Astrocyte of the cerebellum (primary cell): ENCODE data around the gene LASP1.

Experiments
- DNase-seq: peaks from one replicate; pipeline ENCODE4 v3.0.0-alpha.2; 2011; ENCODE audit warnings: low read depth
- H3K4me3 ChIP-seq: 2 replicates; pipeline ENCODE4 v1.5.1; 2011; ENCODE audit warnings: mild to moderate bottlenecking, low read depth, low read length, moderate library complexity
- CTCF ChIP-seq: IDR thresholded peaks from 2 replicates; pipeline ENCODE4 v1.5.1; 2012; ENCODE audit warnings: low read length, low read depth, moderate library complexity, mild to moderate bottlenecking; ENCODE audit errors: missing control alignments
- in situ Hi-C: cut with HindIII; loops from 2 replicates; pipeline ENCODE4 v1.10.0; 2017; ENCODE audit warnings: low sequenced_read_pairs

The LASP1 gene

GRCh38 chr17:38961413-38961812, 91.6 kb downstream of the LASP1 start:
- no peak for TF ChIP-seq CTCF
- in situ Hi-C loops, result no loop called here
- no peak overlapping the region for H3K4me3 ChIP-seq
- no peak for DNase-seq

GRCh38 chr17:38967290-38967738, 97.5 kb downstream of the LASP1 start, which contains the start of gene FBXO47:
Gene FBXO47, minus strand, starts transcription at chr17:38967403. Its CDS starts 4,378 bp downstream, at chr17:38963025.
- TF ChIP-seq CTCF, result no peak
- in situ Hi-C loops, result no loop called here
- DNase-seq, result peak; percentile 53
- H3K4me3 ChIP-seq, result peak within 1 kb of the TSS; percentile 21

GRCh38 chr17:38969281-38969680, 99.4 kb downstream of the LASP1 start:
- DNase-seq, result no peak
- in situ Hi-C loops, result no loop called here
- no peak for TF ChIP-seq CTCF
- H3K4me3 ChIP-seq, result no peak overlapping the region

- no peak for DNase-seq
- peak; percentile 5 for TF ChIP-seq CTCF
- H3K4me3 ChIP-seq, result no peak overlapping the region
- in situ Hi-C loops, result loop anchor here (5.0 kb wide), 1 partner anchor 47 kb away; no protein-coding TSS in a partner anchor
Observed at GRCh38 chr17:38970128-38970527, 100.3 kb downstream of the LASP1 start.

GRCh38 chr17:38970804-38971203, 100.9 kb downstream of the LASP1 start:
- no peak overlapping the region for H3K4me3 ChIP-seq
- DNase-seq, result no peak
- in situ Hi-C loops, result loop anchor here (5.0 kb wide), 1 partner anchor 46 kb away; no protein-coding TSS in a partner anchor
- no peak for TF ChIP-seq CTCF
